ENCODE measurements around the gene AGBL1. TPM values are rescaled to one million over a fixed set of nuclear protein-coding genes. Genes with fewer than 3 reads are reported as not detected.

Gene AGBL1
- total RNA-seq, 1 experiment from 2014 or later: not detected

DNA sequence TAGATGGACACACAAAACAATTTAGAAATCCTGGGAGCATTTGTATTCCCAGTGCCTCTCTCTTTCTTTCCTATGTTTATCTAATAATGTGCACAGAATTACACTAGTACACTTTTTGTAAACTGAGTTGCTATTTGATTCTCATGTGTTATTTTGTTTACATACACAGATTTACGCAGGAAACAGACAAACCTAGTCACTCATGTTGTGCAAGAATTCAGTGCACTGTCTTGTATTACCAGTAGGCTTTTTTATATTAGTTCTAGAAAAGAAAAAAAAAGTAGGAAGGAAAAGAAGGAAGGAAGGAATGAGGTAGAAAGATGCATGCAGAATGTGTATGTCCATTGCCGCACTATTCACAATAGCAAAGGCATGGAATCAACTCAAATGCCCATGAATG lies 257.4 kb downstream of the AGBL1 start:
- no peaks in the 10 kb centered on the region for H3K36me3 ChIP-seq (ENCODE audit: insufficient read depth, low read length, poor library complexity, severe bottlenecking)
- ChIA-PET CTCF (interaction anchor here (0.6 kb wide), 1 partner anchor 101 kb away, joined by 3 read pairs; no protein-coding TSS in a partner anchor), POLR2A (ENCODE audit: low non-redundant PET) (no interaction called here)
- no peak overlapping the region for H3K4me3 ChIP-seq (ENCODE audit: low read depth, low read length, poor library complexity, severe bottlenecking)
- H3K9me3 ChIP-seq (ENCODE audit: low read depth, low read length, poor library complexity, severe bottlenecking): no peaks in the 10 kb centered on the region
- no TSS peak for BruUV-seq (replicated peaks)
- no peaks in the 10 kb centered on the region for H3K4me1 ChIP-seq (ENCODE audit: insufficient read depth, low read length, poor library complexity, severe bottlenecking)
- DNase-seq (ENCODE audit: low spot score): no peak
- TF ChIP-seq CTCF (conservative IDR thresholded peaks at IDR 0.05; ENCODE audit: low read depth, low read length) (no peak), EZH2 (IDR thresholded peaks at IDR 0.05; ENCODE audit: borderline replicate concordance, low read depth, low read length, poor library complexity, severe bottlenecking) (no peak)
- H3K27ac ChIP-seq (ENCODE audit: low read depth, low read length, poor library complexity, severe bottlenecking): no peak overlapping the region
- intact Hi-C loops (cut with micrococcal nuclease; ENCODE audit: unreplicated experiment): no loop called here
- H3K27me3 ChIP-seq (replicated peaks; ENCODE audit: insufficient read depth, low read depth, low read length, poor library complexity): no peaks in the 10 kb centered on the region

GRCh38 chr15:86347245-86347644 lies 267.6 kb downstream of the AGBL1 start:
- ChIA-PET POLR2A (ENCODE audit: low non-redundant PET) (no interaction called here), CTCF (no interaction called here)
- no peaks in the 10 kb centered on the region for H3K27me3 ChIP-seq (replicated peaks; ENCODE audit: insufficient read depth, low read depth, low read length, poor library complexity)
- no peak for DNase-seq (ENCODE audit: low spot score)
- intact Hi-C loops (cut with micrococcal nuclease; ENCODE audit: unreplicated experiment): no loop called here
- no peaks in the 10 kb centered on the region for H3K4me1 ChIP-seq (ENCODE audit: insufficient read depth, low read length, poor library complexity, severe bottlenecking)
- BruUV-seq (replicated peaks): no TSS peak
- no peaks in the 10 kb centered on the region for H3K9me3 ChIP-seq (ENCODE audit: low read depth, low read length, poor library complexity, severe bottlenecking)
- no peaks in the 10 kb centered on the region for H3K36me3 ChIP-seq (ENCODE audit: insufficient read depth, low read length, poor library complexity, severe bottlenecking)
- H3K27ac ChIP-seq (ENCODE audit: low read depth, low read length, poor library complexity, severe bottlenecking): no peak overlapping the region
- H3K4me3 ChIP-seq (ENCODE audit: low read depth, low read length, poor library complexity, severe bottlenecking): no peak overlapping the region
- TF ChIP-seq CTCF (conservative IDR thresholded peaks at IDR 0.05; ENCODE audit: low read depth, low read length): no peak
- no peak for TF ChIP-seq EZH2 (IDR thresholded peaks at IDR 0.05; ENCODE audit: borderline replicate concordance, low read depth, low read length, poor library complexity, severe bottlenecking)

- no TSS peak for BruUV-seq (replicated peaks)
- Histone ChIP-seq H3K4me1 (ENCODE audit: insufficient read depth, low read length, poor library complexity, severe bottlenecking) (no peaks in the 10 kb centered on the region), H3K36me3 (ENCODE audit: insufficient read depth, low read length, poor library complexity, severe bottlenecking) (no peaks in the 10 kb centered on the region), H3K27me3 (replicated peaks; ENCODE audit: insufficient read depth, low read depth, low read length, poor library complexity) (no peaks in the 10 kb centered on the region), H3K27ac (ENCODE audit: low read depth, low read length, poor library complexity, severe bottlenecking) (no peak overlapping the region), H3K9me3 (ENCODE audit: low read depth, low read length, poor library complexity, severe bottlenecking) (no peaks in the 10 kb centered on the region), H3K4me3 (ENCODE audit: low read depth, low read length, poor library complexity, severe bottlenecking) (no peak overlapping the region)
- CTCF ChIA-PET: no interaction called here
- POLR2A ChIA-PET (ENCODE audit: low non-redundant PET): no interaction called here
- no peak for DNase-seq (ENCODE audit: low spot score)
- TF ChIP-seq CTCF (conservative IDR thresholded peaks at IDR 0.05; ENCODE audit: low read depth, low read length): no peak
- TF ChIP-seq EZH2 (IDR thresholded peaks at IDR 0.05; ENCODE audit: borderline replicate concordance, low read depth, low read length, poor library complexity, severe bottlenecking): no peak
- intact Hi-C loops (cut with micrococcal nuclease; ENCODE audit: unreplicated experiment): no loop called here
These were observed 269.9 kb downstream of the AGBL1 start for GRCh38 chr15:86349565-86349964.
